ENCODE data around the gene CTBP2. TPM values are rescaled to one million over a fixed set of nuclear protein-coding genes. Genes with fewer than 3 reads are reported as not detected.
A peak's percentile ranks its signal among the peaks of the same experiment; 100 is the strongest.

CTBP2 gene
- total RNA-seq, 1 experiment from 2014 or later, result 212 TPM

DNA sequence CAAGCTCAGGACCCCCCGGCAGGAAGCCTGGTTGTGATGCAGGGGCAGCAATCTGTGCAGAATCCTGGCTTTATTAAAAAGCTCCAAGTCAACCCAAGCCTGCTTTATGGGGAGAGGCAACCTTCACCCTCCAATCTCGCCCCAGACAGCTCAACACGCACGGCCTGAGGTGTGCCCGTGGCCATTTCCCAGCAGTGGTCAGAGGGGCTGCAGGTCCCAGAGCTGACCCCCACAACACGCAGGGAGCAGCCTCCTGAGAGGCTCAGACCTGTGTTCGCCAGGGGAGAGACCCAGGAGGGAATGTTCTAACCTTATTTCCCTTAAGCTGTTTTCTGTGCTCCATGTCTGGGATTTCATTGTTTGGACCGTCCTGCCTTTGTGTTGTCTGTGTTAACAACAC lies 108.2 kb downstream of the CTBP2 start:
- Histone ChIP-seq H4K8ac (replicated peaks; ENCODE audit: insufficient read length, low read depth, low read length) (no peak overlapping the region), H3K79me2 (ENCODE audit: insufficient read depth, low read length) (peaks cover 50% of the 10 kb centered on the region)

More for the DNA sequence above, 108.2 kb downstream of the CTBP2 start:
- H4K91ac ChIP-seq (ENCODE audit: insufficient read length, low read depth, low read length), result no peak overlapping the region
- no peak overlapping the region for H2BK15ac ChIP-seq (ENCODE audit: low read depth, low read length)
- H3K4me3 Mint-ChIP-seq, result no peak overlapping the region
- H3K36me3 Mint-ChIP-seq (ENCODE audit: insufficient read depth in 1 of 3, low read depth in 3 of 3), result peaks cover 34 to 57% (median 41%) of the 10 kb centered on the region in 3 experiments
- no peak overlapping the region for H2BK120ac ChIP-seq (ENCODE audit: low read depth, low read length, poor library complexity, severe bottlenecking)
- no peak overlapping the region for H3K18ac ChIP-seq (ENCODE audit: insufficient read length, low read depth, low read length)
- no peaks in the 10 kb centered on the region for H3K27me3 Mint-ChIP-seq (ENCODE audit: low read depth)
- peak overlapping the region in 1 of 3 experiments; percentile 75; a peak in 2 of 7 replicates for H3K27ac Mint-ChIP-seq
- no peaks in the 10 kb centered on the region for H3K27me3 ChIP-seq (ENCODE audit: insufficient read depth, low read length)
- no peak overlapping the region for H3K14ac ChIP-seq (ENCODE audit: insufficient read depth, low read length)
- peaks cover 68% of the 10 kb centered on the region in 2 experiments for H3K4me1 Mint-ChIP-seq
- no peak overlapping the region for H3K9ac ChIP-seq (ENCODE audit: extremely low read depth, insufficient read length, low read length)
- no peaks in the 10 kb centered on the region for H3K9me3 ChIP-seq (ENCODE audit: control insufficient read depth, low read depth, low read length)
- H2AFZ ChIP-seq (ENCODE audit: low read length), result no peak overlapping the region
- no peaks in the 10 kb centered on the region for H4K20me1 ChIP-seq (ENCODE audit: control insufficient read depth, insufficient read depth, insufficient read length)
- H3K56ac ChIP-seq (ENCODE audit: insufficient read length, low read depth, low read length), result no peak overlapping the region
- no peak overlapping the region for H3K4ac ChIP-seq (ENCODE audit: low read depth, low read length)
- DNase-seq, result no peak
- TF ChIP-seq, protein P1, sequence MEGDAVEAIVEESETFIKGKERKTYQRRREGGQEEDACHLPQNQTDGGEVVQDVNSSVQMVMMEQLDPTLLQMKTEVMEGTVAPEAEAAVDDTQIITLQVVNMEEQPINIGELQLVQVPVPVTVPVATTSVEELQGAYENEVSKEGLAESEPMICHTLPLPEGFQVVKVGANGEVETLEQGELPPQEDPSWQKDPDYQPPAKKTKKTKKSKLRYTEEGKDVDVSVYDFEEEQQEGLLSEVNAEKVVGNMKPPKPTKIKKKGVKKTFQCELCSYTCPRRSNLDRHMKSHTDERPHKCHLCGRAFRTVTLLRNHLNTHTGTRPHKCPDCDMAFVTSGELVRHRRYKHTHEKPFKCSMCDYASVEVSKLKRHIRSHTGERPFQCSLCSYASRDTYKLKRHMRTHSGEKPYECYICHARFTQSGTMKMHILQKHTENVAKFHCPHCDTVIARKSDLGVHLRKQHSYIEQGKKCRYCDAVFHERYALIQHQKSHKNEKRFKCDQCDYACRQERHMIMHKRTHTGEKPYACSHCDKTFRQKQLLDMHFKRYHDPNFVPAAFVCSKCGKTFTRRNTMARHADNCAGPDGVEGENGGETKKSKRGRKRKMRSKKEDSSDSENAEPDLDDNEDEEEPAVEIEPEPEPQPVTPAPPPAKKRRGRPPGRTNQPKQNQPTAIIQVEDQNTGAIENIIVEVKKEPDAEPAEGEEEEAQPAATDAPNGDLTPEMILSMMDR (conservative IDR thresholded peaks at IDR 0.05), result no peak
- H3K4me1 ChIP-seq (ENCODE audit: insufficient read depth, low read length), result peaks cover 11% of the 10 kb centered on the region; the same call in 1 of the 2 replicates
- peaks cover 0 to 2% of the 10 kb centered on the region in 2 experiments; a peak in 1 of 5 replicates for H3K9me3 Mint-ChIP-seq
- peaks cover 19% of the 10 kb centered on the region for H3K79me1 ChIP-seq (ENCODE audit: insufficient read depth, low read depth, low read length, poor library complexity, severe bottlenecking)
- no peak overlapping the region for H2AK5ac ChIP-seq (ENCODE audit: insufficient read length, low read length)
- no peak overlapping the region for H3K27ac ChIP-seq (ENCODE audit: insufficient read length, low read depth, low read length)
- H3T11ph ChIP-seq (ENCODE audit: low read length), result no peak overlapping the region
- H2BK12ac ChIP-seq (ENCODE audit: insufficient read length, low read depth, low read length), result no peak overlapping the region
- H3K23ac ChIP-seq (ENCODE audit: insufficient read length, low read depth, low read length), result no peak overlapping the region
- H3K4me2 ChIP-seq (ENCODE audit: insufficient read depth, insufficient read length, low read length), result no peak overlapping the region
- H2BK5ac ChIP-seq (ENCODE audit: insufficient read length, low read length), result no peak overlapping the region
- no peak overlapping the region for H2BK20ac ChIP-seq (ENCODE audit: low read depth, low read length, poor library complexity, severe bottlenecking)
- WGBS (ENCODE audit: extremely low coverage, insufficient read length, low lambda C conversion rate), result no CpG with 5 or more reads among the region's 8 CpGs
- no peaks in the 10 kb centered on the region for H3K23me2 ChIP-seq (ENCODE audit: insufficient read length, low read depth, low read length, poor library complexity, severe bottlenecking)
- H4K5ac ChIP-seq (ENCODE audit: insufficient read length, low read depth, low read length), result no peak overlapping the region
